ENCODE results near the gene NDUFAF5. TPM values are rescaled to one million over a fixed set of nuclear protein-coding genes. Genes with fewer than 3 reads are reported as not detected.
A peak's percentile ranks its signal among the peaks of the same experiment; 100 is the strongest.

Gene NDUFAF5
- total RNA-seq, 3 donors from 2014 or later, result 27.4 to 41.5 (median 40.6) TPM

DNA sequence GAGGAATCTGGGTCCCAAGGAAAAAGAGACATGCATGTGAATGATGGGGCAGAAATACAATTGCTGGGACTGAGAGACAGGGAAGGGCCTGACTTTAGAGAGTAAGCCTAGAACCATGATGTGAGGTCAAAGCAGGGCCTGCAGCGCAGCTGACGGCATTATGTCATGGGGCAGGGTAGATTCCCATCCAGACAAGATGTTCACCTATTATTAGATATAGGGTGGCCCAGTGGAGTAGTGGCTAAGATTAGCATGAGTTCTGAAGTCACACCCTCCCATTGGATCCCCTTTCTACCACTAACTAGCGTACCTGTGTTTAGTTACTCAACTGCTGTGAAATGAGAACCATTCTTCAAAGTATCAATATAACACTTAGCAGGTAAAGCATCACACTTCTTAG is 39.6 kb downstream of the NDUFAF5 start:
- ATAC-seq (no peak), DNase-seq (no peak)
- Histone ChIP-seq H3K4me3 (no peak overlapping the region), H3K4me1 (ENCODE audit: low read depth) (no peaks in the 10 kb centered on the region), H3K9me3 (no peaks in the 10 kb centered on the region), H3K36me3 (ENCODE audit: low read depth) (no peaks in the 10 kb centered on the region)
- intact Hi-C loops (cut with DNase I, micrococcal nuclease), result no loop called here
- TF ChIP-seq, protein P1, sequence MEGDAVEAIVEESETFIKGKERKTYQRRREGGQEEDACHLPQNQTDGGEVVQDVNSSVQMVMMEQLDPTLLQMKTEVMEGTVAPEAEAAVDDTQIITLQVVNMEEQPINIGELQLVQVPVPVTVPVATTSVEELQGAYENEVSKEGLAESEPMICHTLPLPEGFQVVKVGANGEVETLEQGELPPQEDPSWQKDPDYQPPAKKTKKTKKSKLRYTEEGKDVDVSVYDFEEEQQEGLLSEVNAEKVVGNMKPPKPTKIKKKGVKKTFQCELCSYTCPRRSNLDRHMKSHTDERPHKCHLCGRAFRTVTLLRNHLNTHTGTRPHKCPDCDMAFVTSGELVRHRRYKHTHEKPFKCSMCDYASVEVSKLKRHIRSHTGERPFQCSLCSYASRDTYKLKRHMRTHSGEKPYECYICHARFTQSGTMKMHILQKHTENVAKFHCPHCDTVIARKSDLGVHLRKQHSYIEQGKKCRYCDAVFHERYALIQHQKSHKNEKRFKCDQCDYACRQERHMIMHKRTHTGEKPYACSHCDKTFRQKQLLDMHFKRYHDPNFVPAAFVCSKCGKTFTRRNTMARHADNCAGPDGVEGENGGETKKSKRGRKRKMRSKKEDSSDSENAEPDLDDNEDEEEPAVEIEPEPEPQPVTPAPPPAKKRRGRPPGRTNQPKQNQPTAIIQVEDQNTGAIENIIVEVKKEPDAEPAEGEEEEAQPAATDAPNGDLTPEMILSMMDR (IDR thresholded peaks at IDR 0.05), result no peak

DNA sequence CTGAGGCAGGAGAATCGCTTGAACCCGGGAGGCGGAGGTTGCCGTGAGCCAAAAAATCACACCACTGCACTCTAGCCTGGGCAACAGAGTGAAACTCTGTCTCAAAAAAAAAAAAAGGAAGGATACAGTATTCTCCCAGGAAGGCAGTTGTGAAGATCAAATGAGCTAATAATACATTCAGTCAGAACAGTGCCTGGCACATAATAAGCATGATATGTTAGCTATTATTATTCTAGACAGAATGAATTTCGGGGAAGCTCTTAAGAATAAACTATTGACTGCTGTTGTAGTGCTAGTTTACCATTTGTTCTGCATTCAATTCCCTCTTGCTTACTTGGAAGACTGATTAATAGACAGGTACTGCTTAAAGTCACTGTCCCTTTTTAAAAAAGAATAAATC is 40.6 kb downstream of the NDUFAF5 start:
- H3K4me1 ChIP-seq (ENCODE audit: low read depth), result no peaks in the 10 kb centered on the region
- ATAC-seq (no peak), DNase-seq (no peak)
- H3K36me3 ChIP-seq (ENCODE audit: low read depth), result no peaks in the 10 kb centered on the region
- intact Hi-C loops (cut with DNase I, micrococcal nuclease), result no loop called here
- TF ChIP-seq, protein P1 (IDR thresholded peaks at IDR 0.05), result no peak
- H3K9me3 ChIP-seq, result no peaks in the 10 kb centered on the region
- H3K4me3 ChIP-seq, result no peak overlapping the region

DNA sequence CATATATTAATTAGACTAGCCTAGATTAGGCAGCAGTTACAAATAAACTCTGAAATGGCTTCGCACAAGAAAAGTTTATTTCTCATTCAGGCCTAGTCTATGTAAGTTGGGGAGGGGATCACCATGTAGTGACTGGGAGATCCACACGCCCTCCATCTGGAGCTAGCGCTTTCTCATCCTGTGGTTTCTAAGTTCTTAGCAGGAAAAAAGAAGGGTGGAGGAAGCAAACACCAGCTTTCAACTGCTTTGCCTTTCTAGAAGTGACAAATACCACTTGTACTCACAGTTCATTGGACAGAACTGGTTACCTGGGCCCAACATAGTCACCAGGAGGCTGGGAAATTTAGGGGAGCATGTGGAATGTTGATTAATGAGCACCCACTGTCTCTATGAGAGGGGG is 46.6 kb downstream of the NDUFAF5 start:
- intact Hi-C loops (cut with DNase I, micrococcal nuclease), result no loop called here
- no peak for DNase-seq
- no peak overlapping the region for H3K4me3 ChIP-seq
- ATAC-seq, result no peak
- no peaks in the 10 kb centered on the region for H3K36me3 ChIP-seq (ENCODE audit: low read depth)
- H3K9me3 ChIP-seq, result no peaks in the 10 kb centered on the region
- TF ChIP-seq, protein P1 (IDR thresholded peaks at IDR 0.05), result no peak
- no peaks in the 10 kb centered on the region for H3K4me1 ChIP-seq (ENCODE audit: low read depth)

DNA sequence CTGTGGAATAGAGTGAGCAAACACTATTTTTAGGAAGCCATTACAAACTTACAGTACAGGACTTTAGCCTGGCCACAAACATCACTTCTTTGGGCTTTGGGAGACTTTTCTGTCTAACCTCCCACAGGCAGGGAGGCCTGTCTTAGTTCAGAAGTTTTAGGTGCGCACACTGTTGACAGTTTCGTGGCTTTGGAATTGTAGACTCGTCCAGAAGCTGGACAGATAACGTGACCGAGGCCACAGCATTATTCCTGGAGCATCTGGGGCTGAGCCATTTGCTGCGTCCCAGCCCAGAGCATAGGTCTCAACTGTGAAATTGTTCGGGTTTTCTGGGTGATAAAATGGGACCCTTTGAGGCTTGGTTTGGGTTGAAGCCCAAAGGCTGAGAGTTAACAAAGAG is 53.8 kb downstream of the NDUFAF5 start:
- DNase-seq, result no peak
- Histone ChIP-seq H3K4me3 (no peak overlapping the region), H3K4me1 (ENCODE audit: low read depth) (no peaks in the 10 kb centered on the region), H3K9me3 (no peaks in the 10 kb centered on the region), H3K36me3 (ENCODE audit: low read depth) (no peaks in the 10 kb centered on the region)
- intact Hi-C loops (cut with DNase I, micrococcal nuclease), result no loop called here
- ATAC-seq, result no peak
- TF ChIP-seq, protein P1 (IDR thresholded peaks at IDR 0.05), result no peak

DNA sequence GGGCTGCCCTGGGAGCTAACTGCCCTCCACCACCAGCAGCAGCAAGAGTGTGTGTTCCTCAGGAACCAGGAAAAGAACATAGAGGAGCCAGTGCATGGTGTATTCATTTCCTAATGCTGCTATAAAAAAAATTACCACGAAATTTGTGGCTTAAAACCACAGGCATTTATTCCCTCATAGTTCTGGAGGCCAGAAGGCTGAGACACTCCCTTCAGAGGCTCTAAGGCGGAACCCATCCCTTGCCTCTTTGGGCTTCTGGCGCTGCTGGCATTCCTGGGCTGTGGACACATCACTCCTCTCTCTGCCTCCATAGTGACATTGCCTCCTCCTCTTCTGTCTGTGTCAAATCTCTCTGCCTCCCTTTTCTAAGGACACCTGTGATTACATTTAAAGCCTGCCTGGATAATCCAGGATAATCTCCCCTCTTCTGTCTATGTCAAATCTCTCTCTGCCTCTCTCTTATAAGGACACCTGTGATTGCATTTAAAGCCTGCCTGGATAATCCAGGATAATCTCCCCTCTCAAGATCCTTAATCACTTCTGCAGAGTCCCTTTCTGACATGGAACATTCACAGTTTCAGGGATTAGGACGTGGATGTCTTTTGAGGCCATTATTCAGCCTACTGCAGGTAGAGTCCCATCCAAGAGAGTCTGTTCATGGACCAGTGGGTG is 54.7 kb downstream of the NDUFAF5 start:
- DNase-seq, result no peak
- no peak overlapping the region for H3K4me3 ChIP-seq
- peak; percentile 21 for ATAC-seq
- intact Hi-C loops (cut with DNase I, micrococcal nuclease), result no loop called here
- H3K9me3 ChIP-seq, result no peaks in the 10 kb centered on the region
- H3K36me3 ChIP-seq (ENCODE audit: low read depth), result no peaks in the 10 kb centered on the region
- no peaks in the 10 kb centered on the region for H3K4me1 ChIP-seq (ENCODE audit: low read depth)
- TF ChIP-seq, protein P1 (IDR thresholded peaks at IDR 0.05), result no peak

DNA sequence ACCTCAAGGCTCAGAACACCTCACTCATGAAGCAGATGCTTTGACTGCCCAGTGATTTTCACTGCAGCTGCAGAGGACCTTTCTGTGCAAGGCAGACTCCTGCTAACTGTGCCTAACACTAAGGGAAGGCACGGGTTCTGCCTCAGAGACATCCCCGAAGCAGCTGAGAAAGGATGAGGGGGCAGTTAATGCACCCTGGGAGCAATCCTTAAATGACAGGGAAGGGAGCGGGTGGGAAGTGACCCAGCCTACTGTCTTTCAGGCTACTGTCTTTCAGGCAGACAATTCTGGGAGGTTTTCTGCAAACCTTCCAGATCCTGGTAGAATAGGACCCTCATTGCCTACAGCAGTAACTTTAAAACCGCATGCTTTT is 55.3 kb downstream of the NDUFAF5 start:
- TF ChIP-seq, protein P1 (IDR thresholded peaks at IDR 0.05), result no peak
- Histone ChIP-seq H3K9me3 (no peaks in the 10 kb centered on the region), H3K4me1 (ENCODE audit: low read depth) (no peaks in the 10 kb centered on the region), H3K4me3 (no peak overlapping the region), H3K36me3 (ENCODE audit: low read depth) (no peaks in the 10 kb centered on the region)
- ATAC-seq (no peak), DNase-seq (no peak)
- intact Hi-C loops (cut with DNase I, micrococcal nuclease), result no loop called here

All from mucosa of descending colon (tissue), 3 donors.